ENCODE data around the gene TNRC6B.
"Not testable (repeated sequence)": the region's sequence is repeated elsewhere in the genome, so short reads cannot be mapped to it uniquely, and the experiment has no call there.

The TNRC6B gene

GRCh38 chr22:40212121-40212520, 34.4 kb downstream of the TNRC6B start:
- peak in 1 of 4 experiments; percentile 13 for DNase-seq

- peak in 3 of 4 experiments; percentile 38 to 52 (median 51) for DNase-seq
Measured at GRCh38 chr22:40213478-40213877, 35.8 kb downstream of the TNRC6B start.

GRCh38 chr22:40215266-40215665, 37.5 kb downstream of the TNRC6B start:
- DNase-seq, result peak; percentile 73 to 88 (median 86)

GRCh38 chr22:40216041-40216756, 38.5 kb downstream of the TNRC6B start:
- DNase-seq, result peak in 2 of 4 experiments; percentile 18 to 36

GRCh38 chr22:40218152-40218551, 40.4 kb downstream of the TNRC6B start:
- no peak for DNase-seq

- no peak for DNase-seq
Measured at GRCh38 chr22:40218723-40219294, 41.1 kb downstream of the TNRC6B start.

- DNase-seq, result peak in 3 of 4 experiments; percentile 11 to 36 (median 17)
Measured at GRCh38 chr22:40220316-40221054, 42.8 kb downstream of the TNRC6B start.

GRCh38 chr22:40221055-40221414, 43.3 kb downstream of the TNRC6B start:
- DNase-seq, result no peak

GRCh38 chr22:40222979-40223378, 45.3 kb downstream of the TNRC6B start:
- DNase-seq, result not testable (repeated sequence)

GRCh38 chr22:40224702-40225101, 47.0 kb downstream of the TNRC6B start:
- no peak for DNase-seq

- DNase-seq, result no peak
Measured at GRCh38 chr22:40226620-40227019, 48.9 kb downstream of the TNRC6B start.

- no peak for DNase-seq
Measured at GRCh38 chr22:40231618-40232313, 54.0 kb downstream of the TNRC6B start.

GRCh38 chr22:40232624-40233023, 54.9 kb downstream of the TNRC6B start:
- DNase-seq, result no peak

GRCh38 chr22:40233886-40234285, 56.2 kb downstream of the TNRC6B start:
- no peak for DNase-seq

GRCh38 chr22:40234658-40235057, 56.9 kb downstream of the TNRC6B start:
- DNase-seq, result no peak

- no peak for DNase-seq
Measured at GRCh38 chr22:40235308-40235707, 57.6 kb downstream of the TNRC6B start.

- no peak for DNase-seq
Measured at GRCh38 chr22:40236131-40236665, 58.5 kb downstream of the TNRC6B start.

GRCh38 chr22:40237241-40237640, 59.5 kb downstream of the TNRC6B start:
- DNase-seq, result no peak

GRCh38 chr22:40237788-40238424, 60.2 kb downstream of the TNRC6B start:
- no peak for DNase-seq

- peak in 3 of 4 experiments; percentile 43 to 54 (median 53) for DNase-seq
Measured at GRCh38 chr22:40238425-40239344, 61.0 kb downstream of the TNRC6B start.

- DNase-seq, result no peak
Measured at GRCh38 chr22:40239345-40239683, 61.6 kb downstream of the TNRC6B start.
